GM18505 (cell line): Measurements from ENCODE around the gene HEPHL1.
"Not testable (repeated sequence)": the region's sequence is repeated elsewhere in the genome, so short reads cannot be mapped to it uniquely, and the experiment has no call there.

Experiments used
- ATAC-seq: cut with Tn5 transposase; IDR thresholded peaks from one replicate; pipeline ENCODE4 v1.9.1; 2021; ENCODE audit not compliant: unreplicated experiment
- POLR2A ChIP-seq: IDR thresholded peaks from 4 replicates; pipeline ENCODE4 v1.6.1; 2011; ENCODE audit warnings: borderline replicate concordance; ENCODE audit not compliant: insufficient read depth, insufficient read length; ENCODE audit errors: extremely low read depth

HEPHL1 gene

DNA sequence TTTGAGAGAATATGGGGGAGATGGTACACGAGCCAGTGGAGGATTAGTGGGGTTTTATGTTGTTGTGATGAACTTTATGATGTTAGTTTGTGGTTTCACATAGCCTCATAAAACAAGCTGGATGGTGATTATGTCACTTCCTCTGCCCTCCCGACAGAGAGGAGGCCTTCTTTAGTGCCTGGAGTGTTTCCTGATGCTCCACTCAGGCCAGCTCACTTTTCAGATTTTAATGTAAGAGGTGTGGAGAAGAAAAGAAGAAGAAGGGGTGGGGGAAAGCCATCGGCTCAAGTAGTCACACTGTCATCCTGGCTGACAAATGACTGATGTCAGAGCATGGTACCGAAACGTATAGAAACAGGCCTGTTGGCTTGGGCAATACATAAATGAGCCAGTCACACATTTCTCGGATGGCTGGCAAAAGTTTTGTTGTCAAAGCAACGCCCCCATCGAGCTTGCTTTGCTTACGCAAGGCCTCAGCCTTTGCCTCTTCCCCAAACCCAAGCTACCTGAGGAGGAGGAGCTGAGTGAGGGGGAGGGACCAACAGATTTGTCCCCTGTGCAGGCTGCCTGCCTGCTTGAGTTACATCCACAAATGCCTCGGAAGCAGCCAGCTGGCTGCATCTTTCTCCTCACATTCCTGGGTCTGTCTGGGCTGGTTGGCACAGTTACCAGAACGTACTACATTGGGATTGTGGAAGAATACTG, at the start of gene HEPHL1:
Gene HEPHL1, plus strand, starts transcription at position 578 of the 705 bp plus-strand sequence. Its CDS starts 15 bp downstream, at position 593.
- TF ChIP-seq POLR2A = no peak
- ATAC-seq = no peak

- no peak for TF ChIP-seq POLR2A
- ATAC-seq = no peak
Observed at GRCh38 chr11:93972790-93973189, 48.4 kb upstream of the HEPHL1 start.

DNA sequence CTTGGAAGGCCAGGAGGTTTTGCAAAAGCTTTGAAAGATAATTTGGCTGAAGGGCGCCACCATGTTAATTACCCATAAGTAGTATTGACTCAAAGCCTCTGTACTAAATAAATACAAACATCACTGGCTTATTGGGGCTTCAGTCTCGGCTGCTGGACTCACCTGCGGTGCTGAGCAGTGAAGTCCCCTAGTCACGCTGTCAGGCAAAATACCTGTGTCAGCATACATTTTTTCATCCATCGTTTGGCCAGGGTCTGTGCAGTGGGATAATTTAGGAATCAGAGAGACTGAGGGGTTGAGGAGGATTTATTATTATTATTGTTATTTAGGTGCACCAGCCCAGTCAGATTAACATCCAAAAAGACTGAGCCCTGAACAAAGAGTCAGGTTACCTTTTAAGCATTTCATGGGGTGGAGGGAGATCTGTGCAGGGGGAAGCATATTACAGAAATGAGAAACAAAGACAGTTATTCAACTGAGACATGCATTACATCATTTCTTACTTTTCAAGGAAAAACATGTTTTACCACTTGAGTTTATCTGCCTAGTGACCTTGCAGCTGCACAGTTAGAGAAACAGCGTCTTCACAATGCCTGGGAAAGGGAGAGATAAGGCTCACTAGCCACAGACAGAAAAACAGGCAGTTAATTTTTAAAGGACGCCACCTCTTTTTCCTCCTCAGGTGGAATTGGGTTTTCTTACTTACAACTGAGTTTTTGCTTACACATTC, 47.7 kb upstream of the HEPHL1 start:
- ATAC-seq = not testable (repeated sequence)

DNA sequence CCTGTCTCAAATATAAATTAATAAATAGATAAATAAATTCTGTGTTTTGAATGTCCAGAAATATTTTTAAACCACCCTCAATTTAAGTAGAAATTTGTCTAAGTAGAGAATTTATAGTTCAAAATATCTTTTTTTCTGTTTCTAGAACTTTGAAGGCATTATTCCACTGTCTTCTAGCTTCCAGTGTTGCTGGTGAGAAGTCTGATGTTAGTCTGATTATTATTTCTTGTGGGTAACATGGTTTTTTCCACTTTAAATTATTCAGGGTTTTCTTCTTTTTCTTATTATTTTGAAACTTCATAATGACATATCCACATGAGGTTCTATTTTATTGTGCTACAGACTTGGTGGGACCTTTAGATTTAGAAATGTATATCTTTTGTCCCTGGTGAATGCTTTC, 46.4 kb upstream of the HEPHL1 start:
- no peak for TF ChIP-seq POLR2A
- no peak for ATAC-seq

- not testable (repeated sequence) for ATAC-seq
Observed at GRCh38 chr11:93976577-93977254, 44.4 kb upstream of the HEPHL1 start.

DNA sequence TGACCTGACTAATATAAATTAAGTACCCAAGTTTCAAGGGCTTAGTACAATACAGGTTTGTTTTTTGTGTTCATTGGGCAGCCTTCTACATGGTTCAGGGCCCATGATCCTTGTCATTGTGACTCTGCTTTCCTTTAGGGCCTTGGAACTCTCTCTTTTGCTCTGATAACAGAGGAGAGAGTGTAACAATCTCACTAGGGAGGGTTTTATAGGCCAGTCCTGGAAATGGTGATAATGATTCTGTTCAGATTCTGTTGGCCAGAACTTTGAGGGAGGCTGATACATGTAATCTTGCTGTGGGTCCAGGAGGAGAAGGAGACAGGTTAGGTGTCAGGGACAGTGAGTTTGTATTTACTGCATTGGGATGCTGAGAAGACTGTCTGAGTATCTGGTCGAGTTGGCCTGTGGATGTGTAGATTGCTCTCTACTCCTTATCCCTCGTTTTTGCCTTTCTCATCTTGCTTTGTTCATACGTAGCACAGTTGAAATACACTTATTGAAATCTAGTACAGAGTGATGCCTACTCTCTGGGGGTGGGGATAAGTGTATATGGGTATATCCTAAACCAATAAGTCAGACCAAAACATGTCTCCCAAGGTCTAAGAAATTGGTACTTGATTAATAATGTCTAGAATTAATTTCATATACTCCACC, 37.5 kb upstream of the HEPHL1 start:
- TF ChIP-seq POLR2A = no peak
- no peak for ATAC-seq

DNA sequence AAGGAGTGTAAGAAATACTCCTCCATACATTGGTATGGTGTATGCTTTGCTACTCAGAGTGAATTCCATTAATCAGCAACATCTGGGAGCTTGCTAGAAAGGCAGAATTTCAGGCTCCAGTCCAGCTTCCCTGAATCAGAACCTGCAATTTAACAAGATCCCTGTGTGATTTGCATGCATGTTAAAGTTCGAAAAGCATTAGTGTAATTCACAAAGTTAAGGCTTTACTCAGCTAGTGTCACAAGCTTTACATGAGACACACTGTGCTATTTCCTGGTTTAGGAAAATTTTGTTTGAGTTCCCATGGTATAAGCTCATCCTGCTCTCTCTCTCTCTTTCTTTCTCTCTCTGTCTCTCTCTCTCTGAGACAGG, 37.0 kb upstream of the HEPHL1 start:
- TF ChIP-seq POLR2A = no peak
- ATAC-seq = no peak

DNA sequence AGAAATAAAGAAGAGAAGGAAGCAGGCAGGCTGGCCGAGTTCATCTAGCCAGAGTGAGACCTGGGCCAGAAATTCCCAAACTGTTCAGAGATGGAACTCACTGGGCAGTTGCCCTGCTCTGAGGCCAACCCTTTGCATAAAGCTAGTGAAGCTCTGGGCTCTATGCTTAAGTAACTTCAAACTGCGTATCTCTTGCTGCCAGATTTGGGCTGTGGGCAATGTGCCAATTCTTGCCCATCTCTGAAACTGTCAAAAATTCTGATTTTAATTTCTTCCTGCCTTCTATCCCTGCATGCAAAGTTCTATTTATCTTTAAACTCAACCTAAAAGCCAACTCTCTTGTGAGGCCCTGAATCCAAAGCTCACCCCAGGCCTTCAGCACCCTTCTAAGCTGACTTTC, 36.2 kb upstream of the HEPHL1 start:
- ATAC-seq = no peak
- no peak for TF ChIP-seq POLR2A

- no peak for TF ChIP-seq POLR2A
- ATAC-seq = no peak
Observed at GRCh38 chr11:93986716-93987115, 34.4 kb upstream of the HEPHL1 start.

DNA sequence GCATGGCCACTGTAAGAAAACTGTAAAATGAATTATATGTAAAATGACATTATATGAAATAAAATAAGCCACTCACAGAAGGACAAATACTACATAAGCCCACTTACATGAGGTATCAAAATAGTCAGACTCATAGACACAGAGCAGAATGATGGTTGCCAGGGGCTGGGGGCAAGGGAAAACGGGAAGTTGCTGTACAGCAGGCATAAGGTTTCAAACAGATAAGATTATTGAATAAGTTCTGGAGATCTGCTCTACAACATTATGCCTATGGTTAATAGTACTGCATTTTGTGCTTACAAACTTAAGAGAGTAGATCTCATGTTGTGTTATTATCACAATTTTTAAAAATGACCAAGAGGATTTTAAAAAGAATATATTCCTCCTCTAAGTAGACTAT, 32.7 kb upstream of the HEPHL1 start:
- ATAC-seq = no peak
- TF ChIP-seq POLR2A = no peak

- no peak for ATAC-seq
- no peak for TF ChIP-seq POLR2A
Observed at GRCh38 chr11:93988912-93989311, 32.2 kb upstream of the HEPHL1 start.

- ATAC-seq = no peak
- no peak for TF ChIP-seq POLR2A
Observed at GRCh38 chr11:93993747-93994146, 27.4 kb upstream of the HEPHL1 start.

- no peak for TF ChIP-seq POLR2A
- ATAC-seq = no peak
Observed at GRCh38 chr11:93997741-93998140, 23.4 kb upstream of the HEPHL1 start.

- ATAC-seq = no peak
- TF ChIP-seq POLR2A = no peak
Observed at GRCh38 chr11:94000659-94001058, 20.5 kb upstream of the HEPHL1 start.

GRCh38 chr11:94002226-94002625, 18.9 kb upstream of the HEPHL1 start:
- TF ChIP-seq POLR2A = no peak
- no peak for ATAC-seq
